Chondrocyte (in vitro differentiated cells): ENCODE results near the gene AHCY. TPM values are rescaled to one million over a fixed set of nuclear protein-coding genes. Genes with fewer than 3 reads are reported as not detected.
"Not testable (repeated sequence)": the region's sequence is repeated elsewhere in the genome, so short reads cannot be mapped to it uniquely, and the experiment has no call there.

ENCODE experiments used
- DNase-seq: peaks from one replicate; pipeline ENCODE4 v3.0.0; 2021; ENCODE audit warnings: mixed read lengths, low spot score
- H3K27ac Mint-ChIP-seq: one replicate; pipeline ENCODE4 v1.8.0; 2021; ENCODE audit warnings: mild to moderate bottlenecking, moderate library complexity, mixed read lengths; ENCODE audit not compliant: unreplicated experiment
- H3K27me3 Mint-ChIP-seq: 2 replicates; pipeline ENCODE4 v1.8.0; 2021; ENCODE audit warnings: low read depth, mixed read lengths
- H3K36me3 Mint-ChIP-seq: 2 replicates; pipeline ENCODE4 v1.8.0; 2021; ENCODE audit warnings: low read depth, mixed read lengths
- H3K4me1 Mint-ChIP-seq: 2 replicates; pipeline ENCODE4 v1.8.0; 2021; ENCODE audit warnings: low read depth, mild to moderate bottlenecking, mixed read lengths
- H3K4me3 Mint-ChIP-seq: one replicate; pipeline ENCODE4 v1.8.0; 2021; ENCODE audit warnings: mild to moderate bottlenecking, moderate library complexity, mixed read lengths; ENCODE audit not compliant: unreplicated experiment
- H3K9me3 Mint-ChIP-seq: 2 replicates; pipeline ENCODE4 v1.8.0; 2021; ENCODE audit warnings: low read depth, mixed read lengths
- total RNA-seq: library from RNA; stranded (reverse); gene quantifications from 3 replicates; pipeline ENCODE4 v1.2.1, GENCODE V29; 2021
- TF ChIP-seq, protein P1 (sequence below): fragments of 200-600 bp; sonication (generic); IDR thresholded peaks from 2 replicates; pipeline ENCODE4 v1.5.0; 2021; ENCODE audit warnings: antibody characterized with exemption, mild to moderate bottlenecking, moderate library complexity

Gene AHCY
- total RNA-seq, 1 donor from 2014 or later: 162 TPM

GRCh38 chr20:34301587-34302311 lies 1.4 kb downstream of the AHCY start:
- Mint-ChIP-seq H3K27me3 (no peaks in the 10 kb centered on the region), H3K27ac (peak overlapping the region; percentile 98), H3K36me3 (no peaks in the 10 kb centered on the region), H3K4me3 (peak overlapping the region; percentile 95), H3K4me1 (peaks cover 3% of the 10 kb centered on the region), H3K9me3 (no peaks in the 10 kb centered on the region)
- DNase-seq: no peak
- TF ChIP-seq, protein P1, sequence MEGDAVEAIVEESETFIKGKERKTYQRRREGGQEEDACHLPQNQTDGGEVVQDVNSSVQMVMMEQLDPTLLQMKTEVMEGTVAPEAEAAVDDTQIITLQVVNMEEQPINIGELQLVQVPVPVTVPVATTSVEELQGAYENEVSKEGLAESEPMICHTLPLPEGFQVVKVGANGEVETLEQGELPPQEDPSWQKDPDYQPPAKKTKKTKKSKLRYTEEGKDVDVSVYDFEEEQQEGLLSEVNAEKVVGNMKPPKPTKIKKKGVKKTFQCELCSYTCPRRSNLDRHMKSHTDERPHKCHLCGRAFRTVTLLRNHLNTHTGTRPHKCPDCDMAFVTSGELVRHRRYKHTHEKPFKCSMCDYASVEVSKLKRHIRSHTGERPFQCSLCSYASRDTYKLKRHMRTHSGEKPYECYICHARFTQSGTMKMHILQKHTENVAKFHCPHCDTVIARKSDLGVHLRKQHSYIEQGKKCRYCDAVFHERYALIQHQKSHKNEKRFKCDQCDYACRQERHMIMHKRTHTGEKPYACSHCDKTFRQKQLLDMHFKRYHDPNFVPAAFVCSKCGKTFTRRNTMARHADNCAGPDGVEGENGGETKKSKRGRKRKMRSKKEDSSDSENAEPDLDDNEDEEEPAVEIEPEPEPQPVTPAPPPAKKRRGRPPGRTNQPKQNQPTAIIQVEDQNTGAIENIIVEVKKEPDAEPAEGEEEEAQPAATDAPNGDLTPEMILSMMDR: no peak

GRCh38 chr20:34300809-34301586 lies 2.2 kb downstream of the AHCY start:
- Mint-ChIP-seq H3K27ac (peak overlapping the region; percentile 49), H3K36me3 (no peaks in the 10 kb centered on the region), H3K4me1 (peaks cover 3% of the 10 kb centered on the region), H3K27me3 (no peaks in the 10 kb centered on the region), H3K4me3 (peak overlapping the region; percentile 95), H3K9me3 (no peaks in the 10 kb centered on the region)
- TF ChIP-seq, protein P1: no peak
- DNase-seq: no peak

GRCh38 chr20:34300256-34300806 lies 2.8 kb downstream of the AHCY start:
- no peaks in the 10 kb centered on the region for H3K27me3 Mint-ChIP-seq
- TF ChIP-seq, protein P1: no peak
- H3K4me3 Mint-ChIP-seq: no peak overlapping the region
- DNase-seq: no peak
- H3K9me3 Mint-ChIP-seq: no peaks in the 10 kb centered on the region
- no peak overlapping the region for H3K27ac Mint-ChIP-seq
- peaks cover 4% of the 10 kb centered on the region for H3K36me3 Mint-ChIP-seq
- peaks cover 3% of the 10 kb centered on the region for H3K4me1 Mint-ChIP-seq

GRCh38 chr20:34299556-34300255 lies 3.4 kb downstream of the AHCY start:
- no peaks in the 10 kb centered on the region for H3K9me3 Mint-ChIP-seq
- H3K4me3 Mint-ChIP-seq: no peak overlapping the region
- peaks cover 3% of the 10 kb centered on the region for H3K4me1 Mint-ChIP-seq
- H3K27ac Mint-ChIP-seq: no peak overlapping the region
- TF ChIP-seq, protein P1: no peak
- DNase-seq: no peak
- H3K36me3 Mint-ChIP-seq: peaks cover 4% of the 10 kb centered on the region
- H3K27me3 Mint-ChIP-seq: no peaks in the 10 kb centered on the region

- not testable (repeated sequence) for H3K4me1 Mint-ChIP-seq, H3K4me3 Mint-ChIP-seq, H3K27ac Mint-ChIP-seq, DNase-seq, H3K9me3 Mint-ChIP-seq, H3K27me3 Mint-ChIP-seq
- peaks cover 17% of the 10 kb centered on the region for H3K36me3 Mint-ChIP-seq
- TF ChIP-seq, protein P1: peak; percentile 74
Observed at GRCh38 chr20:34298294-34298784, 4.8 kb downstream of the AHCY start.
